ENCODE results near the gene LRRC27.

Gene LRRC27

DNA sequence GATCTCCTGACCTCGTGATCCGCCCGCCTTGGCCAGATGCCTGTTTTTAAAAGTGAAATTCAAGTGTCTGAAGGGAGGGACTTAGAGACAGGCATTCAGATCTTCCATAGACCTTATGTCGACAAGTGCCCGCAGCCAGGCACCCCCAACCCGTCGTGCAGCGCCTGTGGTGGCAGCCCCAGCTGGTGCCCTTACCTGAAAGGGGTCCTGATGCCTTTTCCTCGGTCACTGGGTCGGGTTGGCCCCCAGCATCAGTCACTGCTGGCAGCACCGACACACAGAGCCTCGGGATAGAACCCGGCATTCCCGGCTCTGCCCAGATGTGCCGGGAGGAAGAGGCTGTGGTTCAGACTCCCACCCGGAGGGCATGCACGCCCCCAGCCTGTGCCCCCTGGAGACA, 23.3 kb downstream of the LRRC27 start:
- H3K4me3 ChIP-seq (ENCODE audit: low read depth, low read length): no peak overlapping the region

DNA sequence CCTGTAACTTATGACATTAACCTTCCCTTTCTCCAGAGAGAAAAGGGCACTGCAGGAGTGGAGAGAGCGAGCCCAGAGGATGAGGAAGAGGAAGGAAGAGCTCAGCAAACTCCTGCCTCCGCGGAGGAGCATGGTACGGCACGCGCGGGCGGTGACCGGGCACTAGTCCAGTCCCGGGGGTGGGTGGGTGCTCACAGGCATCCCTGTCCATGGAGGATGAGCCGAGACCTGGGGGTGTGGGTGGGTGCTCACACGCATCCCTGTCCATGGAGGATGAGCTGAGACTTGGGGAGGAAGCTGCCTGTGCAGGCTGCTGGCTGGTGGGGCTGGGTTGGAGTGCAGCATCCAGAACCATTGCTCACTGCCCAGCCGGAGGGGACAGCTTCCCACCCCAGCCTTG, 23.8 kb downstream of the LRRC27 start:
- no peak overlapping the region for H3K4me3 ChIP-seq (ENCODE audit: low read depth, low read length)

DNA sequence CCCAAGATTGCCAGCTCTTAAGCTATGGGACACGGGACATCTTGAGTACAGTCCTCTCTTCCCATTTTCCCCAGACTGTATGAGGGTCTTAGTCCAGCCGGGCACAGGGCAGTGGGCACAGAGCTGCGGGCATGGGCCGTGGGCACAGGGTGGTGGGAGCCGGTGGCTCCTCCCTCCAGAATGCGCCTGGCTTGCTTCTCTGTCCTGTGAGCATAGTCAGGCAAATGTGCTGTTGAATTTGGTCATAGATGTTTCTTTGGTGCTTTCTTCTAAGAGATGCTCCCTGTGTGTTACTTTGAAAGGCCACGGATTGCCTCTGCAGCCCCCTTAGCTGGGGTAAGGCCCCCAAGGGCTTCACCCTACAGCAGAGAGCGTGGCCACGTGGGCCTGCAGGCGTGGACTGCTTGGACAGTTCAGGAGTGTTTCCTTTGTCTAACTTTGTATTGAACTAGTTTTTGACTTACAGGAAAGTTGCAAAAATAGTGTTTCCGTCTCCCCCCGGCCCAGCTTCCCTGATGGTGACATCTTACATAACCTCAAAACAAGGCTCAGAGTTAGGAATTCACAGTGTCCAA, 24.7 kb downstream of the LRRC27 start:
- H3K4me3 ChIP-seq (ENCODE audit: low read depth, low read length): no peak overlapping the region

DNA sequence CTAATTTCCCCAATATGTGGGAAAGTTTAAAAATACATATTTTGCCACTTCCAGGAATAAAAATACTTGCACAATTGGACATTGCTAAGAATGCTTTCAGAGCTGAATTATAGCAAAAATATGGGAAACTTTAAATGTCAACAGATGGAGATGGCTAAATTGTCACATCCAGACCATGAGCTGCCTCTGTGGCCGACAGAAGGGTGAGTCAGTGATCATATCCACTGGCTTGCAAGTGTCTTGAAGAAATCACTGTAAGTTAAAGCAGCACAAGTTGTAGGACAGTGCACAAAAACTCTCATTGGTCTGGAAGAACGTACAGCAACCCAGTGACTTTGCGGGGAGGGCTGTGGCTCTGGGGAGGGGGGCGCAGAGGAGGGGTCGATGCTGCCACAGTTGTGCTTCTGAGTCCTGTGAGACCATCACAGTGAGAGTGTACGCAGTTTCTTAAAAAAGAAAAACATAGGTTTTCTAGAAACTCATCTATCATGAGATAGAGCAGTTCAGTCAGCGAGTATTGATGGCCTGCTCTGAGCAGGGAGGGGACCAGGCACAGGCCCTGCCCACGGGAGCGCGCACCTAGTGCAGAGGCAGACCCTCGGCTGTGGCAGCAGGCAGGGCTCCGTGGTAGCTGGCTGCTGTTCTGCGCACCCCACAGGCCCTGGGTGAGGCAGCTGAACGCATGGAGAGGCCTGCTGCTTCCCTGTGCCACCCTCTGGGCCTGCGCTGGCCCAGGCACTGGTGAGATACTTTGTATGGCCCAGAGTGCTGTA, 25.5 kb downstream of the LRRC27 start:
- no peak overlapping the region for H3K4me3 ChIP-seq (ENCODE audit: low read depth, low read length)

DNA sequence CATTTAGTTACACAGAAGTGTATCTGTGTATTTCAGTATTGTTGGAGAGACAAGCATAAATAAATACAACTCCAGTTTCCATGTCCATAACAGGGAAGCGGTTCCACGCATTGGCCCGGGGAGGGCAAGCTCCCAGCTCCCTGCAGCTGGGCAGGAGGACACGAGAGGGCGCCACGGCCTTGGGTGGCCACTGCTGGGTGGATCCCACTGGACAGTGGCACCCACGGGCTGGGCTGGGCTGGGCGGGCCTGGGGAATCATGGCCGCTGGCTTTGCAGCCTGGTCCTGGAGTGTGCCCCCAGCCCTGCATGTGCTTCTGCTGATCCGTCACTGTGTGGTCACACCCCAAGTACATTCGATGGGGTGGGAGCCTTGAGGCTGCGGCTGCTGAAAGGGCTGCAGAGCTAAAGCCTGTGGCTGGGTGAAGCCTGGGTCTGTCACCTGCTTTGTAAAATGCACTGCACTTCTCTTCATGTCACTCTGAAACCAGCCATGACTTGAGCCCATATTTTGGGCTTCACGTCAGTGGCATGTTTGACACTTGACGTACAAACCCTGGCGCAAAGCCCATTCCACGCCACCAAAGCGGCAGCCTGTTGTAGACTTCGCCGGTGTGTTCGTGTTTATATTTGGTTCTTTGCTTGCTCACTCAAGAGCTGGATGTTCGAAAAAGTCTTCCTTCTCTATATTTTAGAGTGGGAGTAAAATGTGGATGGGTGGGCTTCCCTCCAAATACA, 27.5 kb downstream of the LRRC27 start:
- no peak overlapping the region for H3K4me3 ChIP-seq (ENCODE audit: low read depth, low read length)

DNA sequence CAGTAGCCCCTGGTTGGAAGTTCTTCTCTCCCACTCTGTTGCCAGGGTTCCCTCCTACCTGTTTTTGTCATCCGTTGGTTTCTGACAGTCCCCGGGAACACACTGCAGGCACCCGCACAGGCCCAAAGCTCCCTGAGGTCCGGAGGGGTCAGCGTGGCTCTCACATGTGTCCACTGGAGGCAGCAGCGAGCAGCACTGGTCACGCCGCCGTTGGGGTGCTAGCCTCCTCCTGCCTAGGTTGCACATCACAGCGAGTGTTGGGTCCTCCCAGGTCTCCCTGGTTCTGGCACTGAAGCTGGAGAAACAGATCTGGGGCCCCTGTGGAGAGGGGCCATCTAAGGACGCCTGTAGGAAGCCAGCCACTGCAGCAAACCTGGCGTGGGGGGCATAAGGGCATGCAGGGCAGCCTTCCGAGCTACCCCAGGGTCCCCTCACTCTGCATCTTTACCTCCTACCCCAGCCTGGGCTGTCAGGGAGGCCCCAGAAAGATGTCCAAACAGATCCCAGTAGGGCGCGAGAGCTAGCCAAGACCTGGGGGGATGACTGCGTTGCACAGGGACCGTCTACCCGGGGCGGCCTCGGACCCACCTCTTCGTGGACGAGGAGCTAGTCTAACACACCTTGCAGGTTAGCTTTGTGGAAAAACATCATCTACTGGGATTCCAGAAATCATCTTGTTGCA, 28.9 kb downstream of the LRRC27 start:
- no peak overlapping the region for H3K4me3 ChIP-seq (ENCODE audit: low read depth, low read length)

DNA sequence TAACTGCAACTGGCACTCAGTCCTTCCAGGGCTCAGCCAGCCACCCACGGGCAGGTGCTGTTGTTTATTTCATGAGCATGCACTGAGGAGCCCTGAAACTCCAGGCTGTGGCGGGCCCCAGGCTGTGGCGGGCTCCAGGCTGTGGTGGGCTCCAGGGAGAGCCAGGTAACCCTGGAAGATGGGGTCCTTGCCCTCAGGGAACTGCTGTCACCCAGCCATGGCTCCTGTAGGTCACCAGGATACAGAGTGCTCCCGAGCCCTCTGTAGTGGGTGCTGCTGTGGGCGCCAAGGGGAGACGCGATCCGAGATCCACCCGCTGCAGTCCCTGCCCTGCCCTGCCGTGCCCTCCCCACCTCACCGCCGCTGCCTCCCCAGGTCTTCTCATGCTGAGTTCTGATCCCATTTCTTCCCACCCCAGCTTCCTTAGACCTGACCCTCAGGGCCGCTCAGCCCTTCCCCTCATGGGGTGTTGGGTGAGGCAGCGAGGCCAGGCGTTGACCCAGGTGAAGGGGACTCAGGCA, 29.6 kb downstream of the LRRC27 start:
- H3K4me3 ChIP-seq (ENCODE audit: low read depth, low read length): no peak overlapping the region

DNA sequence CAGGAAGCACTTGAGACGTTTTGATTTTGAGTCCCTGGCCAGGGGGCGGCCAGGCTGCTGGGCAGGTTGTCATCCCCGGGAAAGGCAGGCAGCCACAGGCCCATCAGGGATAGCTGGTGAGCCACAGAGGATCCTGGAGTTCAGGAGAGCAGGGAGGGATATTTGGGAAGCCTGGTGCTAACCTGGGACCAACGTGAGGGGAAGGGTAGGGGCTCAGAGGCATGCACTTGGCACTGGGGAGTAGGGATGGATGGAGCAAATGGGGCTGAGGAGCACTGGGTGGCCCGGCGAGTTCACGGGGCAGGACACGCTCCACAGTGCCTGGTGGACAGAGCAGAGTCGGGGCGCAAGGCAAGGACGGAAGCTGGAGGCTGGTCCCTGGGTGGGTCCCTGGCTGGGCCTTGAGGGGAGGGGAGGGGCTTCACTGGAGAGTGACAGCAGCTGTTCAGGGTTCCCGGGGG, 30.2 kb downstream of the LRRC27 start:
- H3K4me3 ChIP-seq (ENCODE audit: low read depth, low read length): no peak overlapping the region

DNA sequence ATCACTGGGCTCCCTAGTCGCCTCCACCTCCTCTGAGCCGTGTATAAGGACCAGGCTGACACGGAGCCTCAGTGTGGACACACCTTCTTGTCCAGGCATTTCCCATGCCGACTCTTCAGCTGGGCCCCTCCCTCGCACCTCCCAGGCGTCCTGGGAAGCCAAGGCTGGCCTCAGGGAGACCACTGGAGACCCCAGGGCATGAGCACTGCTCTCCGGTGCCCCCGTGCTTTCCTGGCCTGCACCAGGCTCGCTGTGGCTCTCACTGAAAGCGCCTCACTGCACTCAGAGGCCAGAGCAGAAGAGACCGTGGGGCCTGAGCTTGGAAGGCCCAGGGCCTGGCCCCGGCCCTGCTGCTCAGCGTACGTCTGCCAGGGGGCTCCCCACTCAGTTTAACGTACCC, 31.4 kb downstream of the LRRC27 start:
- H3K4me3 ChIP-seq (ENCODE audit: low read depth, low read length): no peak overlapping the region

DNA sequence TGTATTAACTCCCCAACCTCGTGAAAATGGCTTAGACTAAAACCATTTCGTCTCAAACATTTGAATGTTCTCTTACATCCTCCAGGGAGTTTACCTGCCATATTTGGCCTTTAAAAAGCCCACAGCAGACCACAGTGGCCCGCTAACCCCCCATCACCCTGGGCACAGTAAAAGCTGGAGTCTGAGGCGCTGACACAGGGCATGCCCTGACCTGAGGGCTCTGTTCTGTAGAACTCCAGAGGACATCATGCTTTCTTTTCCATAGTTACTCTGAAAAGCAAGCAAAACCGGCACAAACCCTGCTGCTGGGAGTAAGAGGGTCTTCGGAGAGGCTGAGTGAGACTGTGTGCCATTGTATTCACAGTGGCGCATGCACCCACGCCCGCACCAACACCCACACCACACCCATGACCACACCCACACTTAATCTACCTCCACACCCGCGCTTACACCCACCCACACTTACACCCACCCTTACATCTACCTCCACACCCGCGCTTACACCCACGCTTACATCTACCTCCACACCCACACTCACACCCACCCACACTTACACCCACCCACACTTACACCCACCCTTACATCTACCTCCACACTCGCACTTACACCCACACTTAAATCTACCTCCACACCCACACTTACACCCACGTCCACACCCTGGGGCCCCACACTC, 32.1 kb downstream of the LRRC27 start:
- no peak overlapping the region for H3K4me3 ChIP-seq (ENCODE audit: low read depth, low read length)

DNA sequence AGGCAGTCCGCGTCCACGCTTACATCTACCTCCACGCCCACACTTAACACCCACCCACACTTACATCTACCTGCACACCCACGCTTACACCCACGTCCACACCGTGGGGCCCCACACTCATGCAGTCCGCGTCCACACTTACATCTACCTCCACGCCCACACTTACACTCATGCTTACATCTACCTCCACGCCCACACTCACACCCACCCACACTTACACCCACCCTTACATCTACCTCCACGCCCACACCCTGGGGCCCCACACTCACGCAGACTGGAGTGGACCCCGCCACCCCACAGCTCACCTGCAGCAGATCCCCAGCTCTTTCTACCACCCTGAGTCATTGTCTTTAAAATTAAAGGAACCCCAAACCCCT, 32.6 kb downstream of the LRRC27 start:
- H3K4me3 ChIP-seq (ENCODE audit: low read depth, low read length): no peak overlapping the region

DNA sequence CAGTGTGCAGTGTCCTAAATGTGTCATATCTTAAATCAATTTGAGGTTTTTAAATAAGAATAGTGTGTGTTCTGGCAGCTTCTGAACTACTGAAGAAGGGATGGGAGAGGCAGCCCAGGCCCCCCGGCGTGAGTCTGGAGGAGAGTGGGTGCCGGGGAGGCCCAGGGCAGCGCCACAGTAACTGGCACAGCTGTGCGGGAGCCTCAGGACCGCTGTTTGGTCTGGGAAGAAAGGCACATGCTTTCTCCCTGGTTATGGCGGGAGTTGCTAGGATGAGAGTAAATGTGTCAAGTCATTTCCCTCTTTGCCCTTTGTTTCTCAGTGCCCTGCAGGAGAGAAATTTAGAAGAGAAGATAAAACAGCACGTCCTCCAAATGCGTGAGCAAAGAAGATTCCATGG, 33.1 kb downstream of the LRRC27 start:
- H3K4me3 ChIP-seq (ENCODE audit: low read depth, low read length): no peak overlapping the region

DNA sequence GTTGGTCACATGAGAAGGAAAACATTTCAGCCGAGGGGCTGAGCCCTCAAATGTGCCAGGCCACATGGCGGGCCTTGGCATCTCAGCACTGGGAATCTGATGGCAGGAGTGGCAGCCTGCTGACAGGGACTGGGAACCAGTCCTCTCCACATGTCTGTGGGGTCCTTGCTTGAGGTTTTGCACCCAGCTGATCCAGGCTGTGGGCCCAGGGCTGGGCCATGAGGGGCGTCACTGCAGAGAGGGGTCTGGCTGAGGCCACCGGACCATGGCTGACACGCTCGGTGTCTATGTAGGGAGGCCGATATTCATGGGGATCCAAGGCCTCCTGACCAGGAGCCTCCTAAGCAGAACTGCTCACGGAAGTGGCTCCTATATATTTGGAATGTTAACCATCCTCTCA, 34.0 kb downstream of the LRRC27 start:
- no peak overlapping the region for H3K4me3 ChIP-seq (ENCODE audit: low read depth, low read length)

DNA sequence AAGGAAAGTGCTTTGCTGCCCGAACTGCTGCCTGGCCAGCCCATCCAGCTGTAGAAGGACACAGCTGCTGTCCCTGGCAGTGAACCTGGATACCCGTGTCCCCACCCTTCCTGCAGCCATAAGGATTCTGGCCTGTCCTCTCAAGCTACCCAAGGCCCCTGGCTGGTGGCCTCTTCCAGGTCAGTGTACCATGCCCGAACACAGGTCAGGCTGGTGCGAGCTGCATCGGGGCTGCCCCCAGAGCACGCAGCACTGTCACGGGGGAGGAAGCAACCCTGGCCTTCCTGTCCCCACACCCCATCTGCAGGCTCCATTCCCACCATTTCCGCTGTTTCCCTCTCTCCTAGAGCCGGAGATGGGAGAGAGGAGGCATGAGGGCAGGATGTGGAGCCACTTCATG, 34.5 kb downstream of the LRRC27 start:
- no peak overlapping the region for H3K4me3 ChIP-seq (ENCODE audit: low read depth, low read length)

DNA sequence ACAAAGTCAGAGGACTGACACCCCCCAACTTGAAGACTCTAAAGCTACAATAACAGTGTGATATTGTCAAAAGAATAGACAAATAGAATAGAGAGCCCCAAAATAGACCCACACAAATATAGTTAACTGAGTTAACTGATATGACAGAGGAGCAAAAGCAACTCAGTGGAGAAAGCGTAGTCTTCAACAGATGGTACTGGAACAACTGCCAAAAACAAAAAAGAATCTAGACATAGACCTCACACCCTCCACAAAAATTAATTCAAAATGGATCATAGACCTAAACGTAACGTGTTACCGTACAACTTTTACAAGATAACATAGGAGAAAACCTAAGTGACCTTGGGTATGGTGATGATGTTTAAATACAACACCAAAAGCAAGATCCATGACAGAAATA, 36.4 kb downstream of the LRRC27 start:
- no peak overlapping the region for H3K4me3 ChIP-seq (ENCODE audit: low read depth, low read length)

DNA sequence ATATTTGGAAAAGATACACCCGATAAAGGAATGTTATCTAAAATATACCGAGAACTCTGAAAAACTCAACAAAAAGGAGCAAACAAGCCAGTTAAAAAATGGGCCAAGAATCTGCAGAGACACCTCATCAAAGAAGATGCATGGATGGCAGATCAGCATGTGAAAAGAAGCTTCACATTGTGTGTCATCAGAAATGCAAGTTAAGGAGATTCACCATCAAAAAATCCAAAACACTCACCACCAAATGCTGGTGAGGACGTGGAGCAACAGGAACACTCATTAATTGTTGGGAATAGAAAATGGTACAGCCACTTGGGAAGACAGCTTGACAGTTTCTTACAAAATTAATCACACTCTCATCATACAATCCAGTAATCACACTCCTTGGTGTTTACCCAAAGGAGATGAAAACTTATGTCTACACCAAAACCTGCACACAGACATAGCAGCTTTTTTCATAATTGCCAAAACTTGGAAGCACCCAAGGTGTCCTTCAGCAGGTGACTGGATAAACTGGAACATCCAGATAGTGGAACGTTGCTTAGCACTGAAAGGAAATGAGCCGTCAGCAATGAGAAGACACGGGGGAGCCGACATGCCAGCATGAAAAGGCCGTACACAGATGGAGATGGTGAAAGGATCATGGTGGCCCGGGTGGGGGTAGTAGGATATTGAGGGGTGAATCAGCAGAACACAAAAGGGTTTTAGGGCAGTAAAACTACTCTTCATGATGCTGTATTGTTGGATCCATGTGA, 37.1 kb downstream of the LRRC27 start:
- no peak overlapping the region for H3K4me3 ChIP-seq (ENCODE audit: low read depth, low read length)

DNA sequence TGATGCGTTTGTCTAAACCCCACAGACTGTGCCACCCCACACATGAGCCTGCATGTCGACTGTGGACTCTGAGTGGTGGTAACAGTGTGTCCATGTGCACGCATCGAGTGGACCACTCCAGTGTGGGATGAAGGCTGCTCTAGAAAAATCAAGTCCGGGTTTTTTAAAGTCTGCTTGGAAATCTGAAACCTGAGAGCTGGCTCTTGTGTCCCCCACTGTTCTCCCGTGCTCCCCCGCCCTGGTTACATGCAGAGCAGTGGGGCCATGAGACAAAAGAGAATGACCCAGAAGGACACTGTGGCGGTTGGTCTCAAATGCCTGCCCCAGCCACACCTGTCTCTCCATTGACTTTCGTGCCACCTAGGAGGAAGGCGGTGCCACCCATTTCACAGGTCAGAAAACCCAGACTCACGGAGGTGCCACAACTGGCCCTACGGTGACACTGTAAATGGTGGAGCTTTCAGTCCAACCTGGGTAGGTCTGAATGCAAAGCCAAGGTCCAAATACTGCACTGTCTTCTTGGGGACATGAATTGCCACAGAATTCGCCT, 37.7 kb downstream of the LRRC27 start:
- H3K4me3 ChIP-seq (ENCODE audit: low read depth, low read length): no peak overlapping the region

DNA sequence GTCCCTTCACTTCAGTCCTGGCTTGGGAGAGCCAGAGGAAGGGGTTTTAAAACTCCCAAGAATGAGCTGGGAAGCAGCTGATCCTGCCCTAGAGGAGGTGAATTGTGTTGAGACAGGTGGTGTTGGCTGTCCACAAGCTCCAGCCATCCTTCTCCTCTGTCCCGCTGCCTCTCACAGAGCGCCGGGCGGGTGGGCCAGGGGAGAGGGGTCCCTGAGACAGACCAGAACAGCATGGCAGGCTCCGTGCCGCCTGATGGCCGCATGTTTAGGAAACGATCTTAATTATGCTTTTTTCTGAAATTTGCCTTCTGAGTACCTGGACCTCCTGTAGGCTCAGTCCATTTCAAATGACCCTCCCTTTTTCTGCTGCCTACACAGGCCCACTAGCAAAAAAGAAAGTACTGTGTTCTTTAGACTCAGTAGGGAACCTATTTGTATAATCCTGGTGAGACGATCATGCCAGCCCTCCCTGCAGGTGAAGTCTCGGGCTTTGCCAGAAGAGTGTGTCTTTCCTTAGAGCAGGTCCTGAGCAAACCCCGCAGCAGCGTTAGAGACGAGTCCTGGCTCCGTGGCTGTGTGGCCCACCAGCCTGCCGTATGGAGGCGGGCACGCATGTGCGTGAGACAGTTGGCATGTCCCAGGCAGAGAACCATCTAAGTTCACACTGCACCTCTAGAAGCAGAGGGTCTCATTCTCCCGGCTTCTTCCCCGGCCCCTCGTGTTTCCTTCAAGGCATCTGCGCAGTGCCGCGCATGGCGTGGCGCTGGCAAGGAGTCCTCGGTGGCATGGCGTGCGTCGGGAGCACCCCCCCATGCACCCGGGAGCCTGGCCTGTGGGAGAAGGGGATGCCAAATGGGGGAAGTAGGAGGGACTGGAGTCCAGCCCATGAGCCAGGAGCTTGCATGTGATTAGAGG, 38.7 kb downstream of the LRRC27 start:
- no peak overlapping the region for H3K4me3 ChIP-seq (ENCODE audit: low read depth, low read length)

DNA sequence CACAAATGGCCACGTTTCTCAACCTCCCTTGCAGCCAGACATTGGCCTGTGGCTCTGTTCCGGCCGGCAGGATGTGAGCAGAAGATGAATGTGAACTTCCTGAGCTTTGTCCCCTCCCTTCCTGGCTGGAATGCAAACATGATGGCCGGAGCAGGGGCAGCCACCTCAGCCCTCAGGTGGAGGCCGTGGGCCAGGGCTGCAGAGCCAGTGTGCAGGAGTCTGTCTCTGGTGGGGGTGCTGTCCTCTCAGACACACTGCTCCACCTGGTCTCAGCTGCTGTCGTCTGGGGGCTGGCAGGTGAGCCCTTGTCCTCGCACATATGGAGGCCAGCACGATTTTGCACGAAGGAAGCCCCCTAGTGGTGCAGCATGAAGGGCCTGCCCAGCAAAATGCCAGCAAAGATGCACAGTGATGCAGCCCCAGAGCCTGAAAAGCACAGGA, 39.7 kb downstream of the LRRC27 start:
- no peak overlapping the region for H3K4me3 ChIP-seq (ENCODE audit: low read depth, low read length)

Data from iPS-11a (cell line).